ENCODE measurements around the gene SMG1. TPM values are rescaled to one million over a fixed set of nuclear protein-coding genes. Genes with fewer than 3 reads are reported as not detected.
"Not testable (repeated sequence)": the region's sequence is repeated elsewhere in the genome, so short reads cannot be mapped to it uniquely, and the experiment has no call there.

Gene SMG1
- total RNA-seq, 1 donor from 2014 or later, result 33.5 TPM

DNA sequence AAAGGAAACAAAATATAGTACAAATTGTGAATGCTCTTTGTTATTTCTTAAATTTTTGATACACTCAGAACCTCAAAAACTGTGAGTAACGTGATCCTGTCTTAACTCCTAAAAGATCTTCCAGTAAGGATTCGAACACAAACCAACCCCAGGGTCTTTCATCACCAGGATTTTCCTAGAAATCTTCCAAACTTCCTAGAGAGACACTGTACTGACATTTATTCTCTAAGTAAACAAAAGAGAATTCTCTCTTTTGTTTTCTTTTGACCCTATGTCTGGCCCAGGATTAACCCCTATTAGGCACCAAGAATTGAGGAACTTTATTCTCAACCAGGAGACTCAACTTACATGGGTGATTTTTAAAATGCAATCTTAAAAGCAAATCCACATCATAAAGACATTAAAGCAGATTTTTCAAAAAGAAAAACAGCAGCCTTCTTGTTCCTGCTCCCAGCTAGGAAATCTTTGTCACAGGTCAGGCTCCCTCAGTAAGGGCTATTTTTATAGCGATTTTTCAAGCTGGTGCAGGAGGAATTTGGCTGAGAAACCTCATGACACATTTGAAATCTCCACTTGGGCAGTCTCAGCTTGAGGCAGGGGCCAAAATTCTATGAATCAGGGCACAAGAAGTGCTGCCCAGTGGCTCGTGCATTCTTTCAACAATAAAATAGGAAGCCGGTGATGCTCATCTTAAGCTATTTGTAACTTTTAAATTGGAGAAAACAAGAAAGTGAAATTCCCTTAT is 6.2 kb upstream of the SMG1 start:
- TF ChIP-seq, protein P1, sequence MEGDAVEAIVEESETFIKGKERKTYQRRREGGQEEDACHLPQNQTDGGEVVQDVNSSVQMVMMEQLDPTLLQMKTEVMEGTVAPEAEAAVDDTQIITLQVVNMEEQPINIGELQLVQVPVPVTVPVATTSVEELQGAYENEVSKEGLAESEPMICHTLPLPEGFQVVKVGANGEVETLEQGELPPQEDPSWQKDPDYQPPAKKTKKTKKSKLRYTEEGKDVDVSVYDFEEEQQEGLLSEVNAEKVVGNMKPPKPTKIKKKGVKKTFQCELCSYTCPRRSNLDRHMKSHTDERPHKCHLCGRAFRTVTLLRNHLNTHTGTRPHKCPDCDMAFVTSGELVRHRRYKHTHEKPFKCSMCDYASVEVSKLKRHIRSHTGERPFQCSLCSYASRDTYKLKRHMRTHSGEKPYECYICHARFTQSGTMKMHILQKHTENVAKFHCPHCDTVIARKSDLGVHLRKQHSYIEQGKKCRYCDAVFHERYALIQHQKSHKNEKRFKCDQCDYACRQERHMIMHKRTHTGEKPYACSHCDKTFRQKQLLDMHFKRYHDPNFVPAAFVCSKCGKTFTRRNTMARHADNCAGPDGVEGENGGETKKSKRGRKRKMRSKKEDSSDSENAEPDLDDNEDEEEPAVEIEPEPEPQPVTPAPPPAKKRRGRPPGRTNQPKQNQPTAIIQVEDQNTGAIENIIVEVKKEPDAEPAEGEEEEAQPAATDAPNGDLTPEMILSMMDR (conservative IDR thresholded peaks at IDR 0.05; ENCODE audit: low read depth, low read length), result no peak
- peak; percentile 75 for DNase-seq (ENCODE audit: low read depth)
- no peak overlapping the region for H3K4me3 ChIP-seq (ENCODE audit: low read depth, low read length)

DNA sequence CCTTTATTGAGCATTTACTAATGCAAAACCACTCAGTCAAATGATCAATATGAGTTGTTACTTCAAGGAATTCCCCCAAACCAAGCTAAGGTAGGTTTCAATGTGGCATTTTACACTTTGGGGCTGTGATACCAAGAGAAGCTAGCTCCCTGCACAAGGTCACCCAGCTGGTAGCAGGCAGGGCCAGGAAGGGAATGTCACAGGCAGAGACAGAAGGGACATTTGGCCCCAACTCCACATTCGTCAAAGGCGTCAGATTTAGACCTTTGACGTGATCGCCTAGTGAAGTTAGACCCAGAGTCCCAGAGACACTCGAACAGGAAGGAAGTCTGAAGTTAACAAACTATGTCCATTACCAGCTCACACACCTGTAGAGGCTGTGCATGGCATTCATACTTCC is 5.5 kb upstream of the SMG1 start:
- H3K4me3 ChIP-seq (ENCODE audit: low read depth, low read length), result no peak overlapping the region
- TF ChIP-seq, protein P1 (conservative IDR thresholded peaks at IDR 0.05; ENCODE audit: low read depth, low read length), result no peak
- no peak for DNase-seq (ENCODE audit: low read depth)

DNA sequence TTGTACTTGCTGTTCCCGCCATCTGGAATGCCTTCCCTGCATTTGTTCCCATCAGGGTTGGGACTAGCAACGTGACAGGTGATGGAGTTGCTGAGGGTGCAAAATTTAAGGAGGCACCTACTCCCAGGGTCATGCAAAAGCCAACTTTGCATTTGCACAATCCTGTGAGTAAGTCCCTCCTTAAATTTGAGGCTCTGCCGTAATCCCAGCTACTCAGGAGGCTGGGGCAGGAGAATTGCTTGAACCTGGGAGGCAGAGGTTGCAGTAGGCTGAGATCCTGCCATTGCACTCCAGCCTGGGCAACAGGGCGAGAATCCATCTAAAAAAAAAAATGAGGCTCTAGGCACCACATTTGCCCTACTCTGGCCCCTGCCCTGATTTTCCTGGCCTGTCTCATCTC is 3.9 kb upstream of the SMG1 start:
- not testable (repeated sequence) for H3K4me3 ChIP-seq (ENCODE audit: low read depth, low read length); DNase-seq (ENCODE audit: low read depth)

DNA sequence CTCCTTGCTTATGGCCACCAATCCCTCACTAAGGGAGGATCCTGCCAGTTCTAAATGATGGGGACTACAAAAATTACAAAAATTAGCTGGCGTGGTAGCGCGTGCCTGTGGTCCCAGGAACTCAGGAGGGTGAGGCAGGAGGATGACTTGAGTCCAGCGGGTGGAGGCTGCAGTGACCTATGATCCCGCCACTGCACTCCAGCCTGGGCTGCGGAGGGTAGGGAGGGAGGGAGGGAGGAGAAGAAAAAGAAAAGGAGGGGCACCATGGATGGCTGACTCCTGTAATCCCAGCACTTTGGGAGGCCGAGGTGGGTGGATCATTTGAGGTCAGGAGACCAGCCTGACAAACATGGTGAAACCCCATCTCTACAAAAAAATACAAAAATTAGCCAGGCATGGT is 1.9 kb upstream of the SMG1 start:
- DNase-seq (ENCODE audit: low read depth); H3K4me3 ChIP-seq (ENCODE audit: low read depth, low read length): not testable (repeated sequence)

DNA sequence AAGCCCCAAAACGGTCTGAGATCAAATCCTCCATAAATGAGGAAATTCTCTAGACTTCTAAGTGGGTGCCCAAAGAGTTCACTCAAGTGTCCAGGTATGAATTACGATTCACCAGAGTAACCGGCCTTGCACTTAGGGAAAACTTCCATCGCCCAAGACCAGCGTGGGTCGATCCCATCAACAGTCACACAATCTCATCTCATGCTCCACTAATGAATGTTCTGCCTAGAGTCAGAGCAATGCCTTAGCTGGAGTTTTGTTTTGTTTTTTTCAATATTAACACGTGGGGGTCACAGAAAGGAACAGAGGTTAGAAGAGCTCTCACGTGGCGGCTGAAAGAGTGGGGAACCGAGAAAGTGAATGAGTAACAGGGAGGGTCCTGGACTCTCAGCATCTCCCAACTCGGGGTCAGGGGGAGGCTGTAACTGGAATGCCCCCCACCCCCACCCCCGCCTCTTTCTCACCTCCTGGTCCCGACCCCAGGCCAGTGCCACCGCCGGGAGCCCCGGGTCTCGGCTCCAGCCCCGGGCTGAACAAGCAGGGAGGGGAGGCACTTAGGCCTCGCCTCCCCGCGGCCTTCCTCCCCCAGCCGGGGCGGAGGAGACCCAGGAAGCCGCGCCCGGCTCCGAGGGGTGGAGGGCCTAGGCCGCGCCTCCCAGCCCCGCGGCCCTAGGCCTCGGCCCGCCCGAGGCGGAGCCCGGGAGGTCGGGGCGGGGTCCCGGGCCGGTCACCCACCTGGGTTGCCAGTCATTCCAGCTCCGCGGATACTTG is 808 bp downstream of the SMG1 start:
- DNase-seq (ENCODE audit: low read depth), result not testable (repeated sequence)
- H3K4me3 ChIP-seq (ENCODE audit: low read depth, low read length), result peak overlapping the region; percentile 59

DNA sequence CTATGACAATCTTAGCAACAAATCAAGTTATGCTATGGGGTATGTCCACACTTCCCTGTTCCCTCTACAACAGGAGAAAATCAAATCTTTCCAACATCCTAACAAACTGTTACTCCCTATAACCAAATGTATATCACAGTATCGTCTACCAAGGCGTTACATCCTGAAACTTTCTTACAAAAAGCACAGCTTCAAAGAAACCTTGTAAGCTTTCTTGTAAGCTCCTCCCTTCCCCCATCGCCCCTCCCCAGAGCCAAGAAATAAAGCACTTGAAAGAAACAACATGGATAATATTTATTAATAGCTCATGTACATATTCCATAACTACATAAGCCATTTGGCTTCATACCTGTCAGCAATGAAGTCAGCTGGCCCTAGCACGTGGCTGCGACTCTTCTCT is 2.3 kb downstream of the SMG1 start:
- H3K4me3 ChIP-seq (ENCODE audit: low read depth, low read length), result peak overlapping the region; percentile 59
- DNase-seq (ENCODE audit: low read depth), result not testable (repeated sequence)

DNA sequence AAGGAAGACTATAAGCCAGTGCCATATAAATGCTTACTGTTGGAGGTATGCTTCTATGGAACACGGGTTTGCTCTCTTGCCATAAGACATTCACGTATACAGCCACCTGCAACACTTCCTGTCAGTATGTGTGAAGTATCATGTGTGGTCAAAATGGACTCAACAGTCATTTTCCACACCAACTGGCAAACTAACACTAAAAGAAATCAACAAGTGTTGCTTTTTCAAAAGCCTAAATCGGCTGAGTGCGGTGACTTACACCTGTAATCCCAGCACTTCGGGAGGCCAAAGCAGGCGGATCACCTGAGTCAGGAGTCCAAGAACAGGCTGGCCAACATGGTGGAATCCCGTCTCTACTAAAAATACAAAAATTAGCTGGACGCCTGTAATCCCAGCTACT is 3.1 kb downstream of the SMG1 start:
- H3K4me3 ChIP-seq (ENCODE audit: low read depth, low read length); DNase-seq (ENCODE audit: low read depth): not testable (repeated sequence)

DNA sequence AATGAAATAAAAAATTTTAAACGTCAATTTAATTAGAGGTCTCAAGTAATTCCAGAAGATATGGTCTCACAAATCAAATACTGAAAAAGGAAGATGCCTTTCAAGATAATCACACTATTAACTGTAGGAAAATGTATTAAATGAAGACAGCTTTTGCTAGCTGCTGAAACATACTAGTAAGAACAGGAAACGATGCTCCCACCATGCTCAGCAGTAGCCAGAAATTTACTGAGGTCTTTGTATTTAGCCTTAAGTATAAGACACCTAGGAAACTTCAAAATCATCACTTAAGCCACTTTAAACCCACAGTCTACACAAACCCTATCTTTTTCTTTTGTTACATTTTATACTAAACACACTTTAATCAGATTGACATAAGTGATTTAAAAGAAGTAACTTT is 16.6 kb downstream of the SMG1 start:
- DNase-seq (ENCODE audit: low read depth); H3K4me3 ChIP-seq (ENCODE audit: low read depth, low read length): not testable (repeated sequence)

DNA sequence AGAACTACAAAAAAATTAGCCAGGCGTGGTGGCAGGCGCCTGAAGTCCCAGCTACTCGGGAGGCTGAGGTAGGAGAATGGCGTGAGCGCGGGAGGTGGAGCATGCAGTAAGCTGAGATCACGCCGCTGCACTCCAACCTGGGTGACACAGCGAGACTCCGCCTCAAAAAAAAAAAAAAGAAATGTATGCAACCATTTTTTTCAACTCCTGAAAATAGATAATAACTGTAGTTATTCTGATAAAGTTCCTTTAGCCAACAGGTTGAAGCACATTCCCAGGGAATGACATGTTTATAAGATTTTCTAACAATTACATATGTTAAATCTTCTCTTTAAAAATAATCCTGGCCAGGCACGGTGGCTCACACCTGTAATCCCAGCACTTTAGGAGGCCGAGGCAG is 17.5 kb downstream of the SMG1 start:
- DNase-seq (ENCODE audit: low read depth); H3K4me3 ChIP-seq (ENCODE audit: low read depth, low read length): not testable (repeated sequence)

DNA sequence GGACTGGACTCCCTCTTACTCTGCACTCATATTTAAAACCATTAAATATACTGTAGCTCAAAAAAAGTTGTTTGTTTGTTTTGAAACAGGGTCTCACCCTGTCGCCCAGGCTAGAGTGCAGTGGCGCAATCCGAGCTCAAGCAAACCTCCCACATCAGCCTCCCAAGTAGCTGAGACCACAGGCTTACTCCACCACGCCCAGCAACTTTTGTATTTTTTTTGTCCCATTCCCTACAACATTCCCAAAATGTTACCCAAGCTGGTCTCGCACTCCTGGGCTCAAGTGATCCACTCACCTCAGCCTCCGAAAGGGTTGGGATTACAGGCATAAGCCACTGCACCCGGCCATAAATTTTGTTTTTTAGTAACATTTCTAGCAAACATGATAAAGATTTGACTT is 23.4 kb downstream of the SMG1 start:
- not testable (repeated sequence) for H3K4me3 ChIP-seq (ENCODE audit: low read depth, low read length); DNase-seq (ENCODE audit: low read depth)

DNA sequence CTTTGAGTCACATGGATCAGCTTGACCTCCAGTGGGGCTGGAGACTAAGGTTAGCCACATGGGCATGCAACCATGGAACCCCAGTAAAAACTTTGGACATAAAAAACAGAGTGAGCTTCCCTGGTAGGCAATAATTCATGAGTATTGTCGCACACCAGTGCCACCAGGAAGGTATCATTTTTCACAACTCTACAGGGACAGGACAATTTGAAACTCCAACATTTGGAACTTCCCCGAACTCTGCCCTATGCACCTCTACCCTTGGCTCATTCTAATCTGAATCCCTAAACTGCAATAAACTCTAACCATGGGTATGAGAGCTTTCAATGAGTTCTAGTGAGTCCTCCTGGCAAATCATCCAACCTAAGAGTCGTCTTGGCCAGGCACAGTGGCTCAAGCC is 24.2 kb downstream of the SMG1 start:
- DNase-seq (ENCODE audit: low read depth); H3K4me3 ChIP-seq (ENCODE audit: low read depth, low read length): not testable (repeated sequence)

DNA sequence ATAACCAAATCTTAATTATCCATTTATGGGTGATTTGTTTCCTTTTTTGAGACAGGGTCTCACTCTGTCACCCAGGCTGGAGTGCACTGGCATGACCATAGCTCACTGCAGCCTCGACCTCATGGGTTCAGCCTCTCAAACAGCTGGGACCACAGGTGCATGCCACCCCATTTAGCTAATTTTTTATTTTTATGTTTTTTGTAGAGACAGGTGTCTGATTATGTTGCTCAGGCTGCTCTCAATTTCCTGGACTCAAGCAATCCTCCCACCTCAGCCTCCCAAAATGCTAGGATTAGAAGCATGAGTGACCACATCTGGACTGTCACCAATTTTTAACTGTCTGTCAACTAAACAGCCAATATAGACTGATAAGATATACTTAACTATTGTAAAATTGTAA is 25.0 kb downstream of the SMG1 start:
- DNase-seq (ENCODE audit: low read depth); H3K4me3 ChIP-seq (ENCODE audit: low read depth, low read length): not testable (repeated sequence)

DNA sequence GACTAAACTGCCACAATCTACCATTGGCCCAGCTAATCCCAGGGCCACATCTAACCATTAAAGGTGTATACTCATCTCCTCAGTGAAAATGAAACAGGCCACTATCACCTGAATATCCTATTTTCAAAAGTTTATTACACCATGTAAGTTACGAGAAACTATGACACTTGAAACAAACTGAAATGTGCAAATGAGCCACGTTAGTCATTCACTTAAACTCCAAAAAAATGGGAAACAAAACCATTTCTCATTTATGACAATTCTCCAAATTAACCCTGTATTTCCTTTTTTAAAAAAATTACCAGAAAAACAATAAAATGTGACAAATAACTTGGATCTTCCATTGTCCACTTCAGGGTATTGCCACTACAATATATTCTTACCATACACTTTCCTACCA is 41.8 kb downstream of the SMG1 start:
- not testable (repeated sequence) for DNase-seq (ENCODE audit: low read depth); H3K4me3 ChIP-seq (ENCODE audit: low read depth, low read length)

DNA sequence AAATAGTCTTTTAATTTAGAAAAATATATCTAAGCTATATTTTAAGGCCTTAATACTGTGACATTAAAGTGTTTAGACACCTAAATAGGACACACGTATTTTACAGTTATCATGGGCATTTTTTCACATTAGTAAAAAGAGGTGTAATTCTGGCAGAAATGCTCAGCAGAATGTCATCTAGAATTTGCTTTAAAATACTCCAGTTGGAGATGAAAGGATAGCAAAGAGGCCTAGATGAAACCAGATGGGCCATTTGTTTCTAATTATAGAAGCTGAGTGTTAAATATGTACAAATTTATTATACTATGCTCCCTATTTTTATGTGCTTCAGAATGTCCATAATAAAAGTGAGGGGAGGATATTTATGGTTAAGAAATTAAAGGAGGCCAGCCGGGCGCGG is 48.5 kb downstream of the SMG1 start:
- not testable (repeated sequence) for DNase-seq (ENCODE audit: low read depth); H3K4me3 ChIP-seq (ENCODE audit: low read depth, low read length)

DNA sequence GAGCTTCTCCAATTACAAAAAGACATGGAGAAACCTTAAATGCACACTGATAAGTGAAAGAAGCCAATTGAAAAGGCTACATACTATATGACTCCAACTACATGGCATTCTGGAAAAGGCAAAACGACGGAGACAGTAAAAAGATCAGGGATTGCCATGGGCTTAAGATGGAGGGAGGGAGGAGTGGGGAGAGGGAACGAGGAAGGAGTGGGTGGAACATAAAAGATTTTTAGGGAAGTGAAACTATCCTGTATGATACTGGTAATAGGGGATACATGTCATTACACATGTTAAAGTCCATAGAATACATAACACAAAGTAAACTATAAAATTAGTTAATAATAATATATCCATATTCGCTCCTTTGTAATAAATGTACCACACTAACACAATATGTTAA is 48.9 kb downstream of the SMG1 start:
- not testable (repeated sequence) for H3K4me3 ChIP-seq (ENCODE audit: low read depth, low read length); DNase-seq (ENCODE audit: low read depth)

DNA sequence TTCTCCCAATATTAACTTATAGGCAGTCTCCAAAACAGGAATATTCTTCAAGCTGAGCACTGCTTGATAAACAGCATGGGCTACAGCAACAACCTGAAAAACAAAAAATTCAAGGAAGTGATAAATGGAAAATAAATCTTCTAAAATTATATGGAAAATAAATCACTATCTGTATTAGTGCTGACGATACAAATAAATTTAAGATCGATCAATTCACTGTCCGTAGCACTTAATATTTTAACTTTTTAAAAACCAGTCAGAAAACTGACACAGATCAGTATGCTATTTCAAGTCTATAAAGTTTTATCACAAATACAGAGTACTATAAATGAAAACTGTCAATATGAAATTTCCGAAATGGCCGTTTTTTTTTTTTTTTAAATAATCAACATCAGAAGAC is 49.9 kb downstream of the SMG1 start:
- not testable (repeated sequence) for H3K4me3 ChIP-seq (ENCODE audit: low read depth, low read length); DNase-seq (ENCODE audit: low read depth)

DNA sequence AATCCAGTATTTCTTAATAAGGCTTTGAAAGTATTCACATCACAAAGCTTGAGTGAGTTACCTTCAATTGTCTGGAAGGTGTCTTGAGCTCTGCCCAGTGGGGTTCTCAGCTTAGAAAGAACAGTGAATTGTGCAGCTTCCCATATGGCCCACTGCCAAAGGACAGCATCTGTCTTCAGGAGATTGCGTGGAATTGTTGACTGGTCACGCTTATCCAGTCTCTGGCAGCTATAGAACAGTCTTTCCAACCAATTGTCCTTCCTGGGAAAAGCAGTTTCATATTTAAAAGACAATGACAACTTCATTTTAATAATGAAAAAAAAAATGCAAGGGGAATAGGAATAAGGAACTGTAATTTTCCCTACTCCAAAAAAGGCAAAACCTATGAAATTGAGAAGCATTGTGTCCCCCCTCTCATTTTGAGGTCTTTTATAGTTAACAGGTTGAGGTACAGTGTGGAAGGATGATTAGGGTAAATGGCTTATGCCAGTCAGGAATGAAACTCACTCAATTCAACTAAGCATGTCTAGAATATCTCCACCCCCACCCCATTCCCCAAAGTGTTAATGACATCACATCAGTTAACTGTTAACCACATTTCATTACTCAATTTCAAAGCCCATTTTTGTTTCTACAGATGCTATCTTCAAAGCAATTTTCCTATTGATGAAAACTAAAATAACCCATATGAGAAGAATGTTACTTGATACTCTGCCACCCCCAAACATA is 57.0 kb downstream of the SMG1 start:
- peak; percentile 9 for DNase-seq (ENCODE audit: low read depth)
- not testable (repeated sequence) for H3K4me3 ChIP-seq (ENCODE audit: low read depth, low read length)
